ENCODE results near the gene CEND1. TPM values are rescaled to one million over a fixed set of nuclear protein-coding genes. Genes with fewer than 3 reads are reported as not detected.
A peak's percentile ranks its signal among the peaks of the same experiment; 100 is the strongest.

The CEND1 gene
- total and polyA plus RNA-seq, 2 of the 13 experiments (the other 11 are each of a cell fraction or from before 2014, with no cell fraction given), result not detected

DNA sequence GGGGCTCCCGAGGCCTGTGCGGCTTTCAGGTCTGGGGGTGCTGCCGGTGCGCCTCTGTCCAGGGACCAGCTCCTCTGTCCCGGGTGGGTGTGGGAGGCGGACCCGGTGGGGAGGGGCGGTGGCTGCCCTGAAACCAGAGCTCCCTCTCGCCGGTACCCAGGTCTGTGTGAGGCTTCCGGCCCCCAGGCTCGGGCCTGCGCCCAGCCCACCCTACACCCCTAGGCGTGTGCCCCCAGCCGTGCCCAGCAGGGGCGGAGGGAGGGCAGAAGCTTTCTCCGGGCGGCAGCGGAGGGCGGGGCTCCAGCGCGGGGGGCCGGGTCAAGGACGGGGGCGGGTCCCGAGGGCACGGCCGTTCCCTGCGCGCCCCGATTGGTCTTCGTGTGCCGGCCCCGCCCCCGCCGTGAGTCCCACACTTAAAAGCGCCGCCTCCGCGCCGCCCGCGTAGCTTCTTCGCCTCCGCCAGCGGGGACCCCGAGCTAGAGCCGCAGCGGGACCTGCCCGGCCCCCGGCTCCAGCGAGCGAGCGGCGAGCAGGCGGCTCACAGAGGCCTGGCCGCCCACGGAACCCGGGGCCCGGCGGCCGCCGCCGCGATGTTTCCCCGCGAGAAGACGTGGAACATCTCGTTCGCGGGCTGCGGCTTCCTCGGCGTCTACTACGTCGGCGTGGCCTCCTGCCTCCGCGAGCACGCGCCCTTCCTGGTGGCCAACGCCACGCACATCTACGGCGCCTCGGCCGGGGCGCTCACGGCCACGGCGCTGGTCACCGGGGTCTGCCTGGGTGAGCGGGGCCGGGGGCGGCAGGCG, 29.4 kb upstream of the CEND1 start:
- Histone ChIP-seq H3K9ac (ENCODE audit: insufficient read depth, low read depth, low read length) (peak overlapping the region; percentile 92), H3K4me1 (ENCODE audit: insufficient read depth, low read length) (peaks cover 24% of the 10 kb centered on the region), H3K9me3 (ENCODE audit: low read length) (no peaks in the 10 kb centered on the region), H3K79me2 (ENCODE audit: insufficient read depth, low read length) (peaks cover 20% of the 10 kb centered on the region), H3K36me3 (replicated peaks in 1 of 2; ENCODE audit: control insufficient read depth in 1 of 2, insufficient read depth in 2 of 2, low read length in 2 of 2) (peaks cover 7 to 13% of the 10 kb centered on the region in 2 experiments; a peak in 4 of 5 replicates), H3K27me3 (ENCODE audit: control insufficient read depth in 1 of 2, insufficient read depth in 2 of 2, low read length in 2 of 2) (no peaks in the 10 kb centered on the region; a peak in 1 of 5 replicates), H3K4me3 (replicated peaks in 1 of 3; ENCODE audit: insufficient read depth in 1 of 3, low read depth in 2 of 3, low read length in 3 of 3) (peak overlapping the region; percentile 80 to 98 (median 94)), H2AFZ (ENCODE audit: low read length) (no peak overlapping the region), H3K27ac (ENCODE audit: extremely low read length, insufficient read depth, low read length) (peak overlapping the region; percentile 92), H3K4me2 (ENCODE audit: low read depth, low read length) (peak overlapping the region; percentile 98), H4K20me1 (ENCODE audit: insufficient read depth, low read length) (peaks cover 20% of the 10 kb centered on the region)
- FAIRE-seq, result no peak
- ChIA-PET CTCF (ENCODE audit: low intra/inter-chr PET ratio, low total read pairs) (no interaction called here), POLR2A (interaction anchor here (0.7 to 9.2 kb wide), 27 partner anchors 9 to 443 kb away, joined by 3 to 264 read pairs (median 5); partner anchors contain the start of genes CD151, CHID1, CRACR2B and DEAF1)
- peak; percentile 77 for DNase-seq (ENCODE audit: low spot score)
- no TSS peak for BruUV-seq (replicated peaks)
- peak; percentile 61 for ATAC-seq
- intact Hi-C loops (cut with micrococcal nuclease; ENCODE audit: unreplicated experiment) (no loop called here), in situ Hi-C loops (cut with HindIII; ENCODE audit: extremely low pct_ligation_motif_present, low pct_unique_long_range_greater_than_20kb) (no loop called here)
- WGBS (ENCODE audit: low lambda C conversion rate), result 3% methylated on average over 14 of the region's 96 CpGs
- TF ChIP-seq, protein P1, sequence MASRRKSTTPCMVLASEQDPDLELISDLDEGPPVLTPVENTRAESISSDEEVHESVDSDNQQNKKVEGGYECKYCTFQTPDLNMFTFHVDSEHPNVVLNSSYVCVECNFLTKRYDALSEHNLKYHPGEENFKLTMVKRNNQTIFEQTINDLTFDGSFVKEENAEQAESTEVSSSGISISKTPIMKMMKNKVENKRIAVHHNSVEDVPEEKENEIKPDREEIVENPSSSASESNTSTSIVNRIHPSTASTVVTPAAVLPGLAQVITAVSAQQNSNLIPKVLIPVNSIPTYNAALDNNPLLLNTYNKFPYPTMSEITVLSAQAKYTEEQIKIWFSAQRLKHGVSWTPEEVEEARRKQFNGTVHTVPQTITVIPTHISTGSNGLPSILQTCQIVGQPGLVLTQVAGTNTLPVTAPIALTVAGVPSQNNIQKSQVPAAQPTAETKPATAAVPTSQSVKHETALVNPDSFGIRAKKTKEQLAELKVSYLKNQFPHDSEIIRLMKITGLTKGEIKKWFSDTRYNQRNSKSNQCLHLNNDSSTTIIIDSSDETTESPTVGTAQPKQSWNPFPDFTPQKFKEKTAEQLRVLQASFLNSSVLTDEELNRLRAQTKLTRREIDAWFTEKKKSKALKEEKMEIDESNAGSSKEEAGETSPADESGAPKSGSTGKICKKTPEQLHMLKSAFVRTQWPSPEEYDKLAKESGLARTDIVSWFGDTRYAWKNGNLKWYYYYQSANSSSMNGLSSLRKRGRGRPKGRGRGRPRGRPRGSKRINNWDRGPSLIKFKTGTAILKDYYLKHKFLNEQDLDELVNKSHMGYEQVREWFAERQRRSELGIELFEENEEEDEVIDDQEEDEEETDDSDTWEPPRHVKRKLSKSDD (CRISPR knock-in tag; IDR thresholded peaks at IDR 0.05; ENCODE audit: low read depth), result 0 out of 2 replicates have a peak, but pooled peaks have one; percentile 17
- 0 out of 2 replicates have a peak, but pooled peaks have one; percentile 76 for TF ChIP-seq ARID2 (CRISPR knock-in tag; IDR thresholded peaks at IDR 0.05; ENCODE audit: borderline replicate concordance)
- TF ChIP-seq ZFX (CRISPR knock-in tag; IDR thresholded peaks at IDR 0.05; ENCODE audit: low read depth), result peak; percentile 88
- TF ChIP-seq KDM5B (CRISPR knock-in tag; IDR thresholded peaks at IDR 0.05; ENCODE audit: borderline replicate concordance), result peak; percentile 38; the same call in 1 of the 2 replicates
- no peak for TF ChIP-seq GZF1 (CRISPR knock-in tag; IDR thresholded peaks at IDR 0.05)
- peak in 1 of 2 experiments; percentile 42; a peak in 2 of 4 replicates for TF ChIP-seq KLF16 (CRISPR knock-in tag; IDR thresholded peaks at IDR 0.05)
- TF ChIP-seq, protein P2, sequence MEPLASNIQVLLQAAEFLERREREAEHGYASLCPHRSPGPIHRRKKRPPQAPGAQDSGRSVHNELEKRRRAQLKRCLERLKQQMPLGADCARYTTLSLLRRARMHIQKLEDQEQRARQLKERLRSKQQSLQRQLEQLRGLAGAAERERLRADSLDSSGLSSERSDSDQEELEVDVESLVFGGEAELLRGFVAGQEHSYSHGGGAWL (CRISPR knock-in tag; IDR thresholded peaks at IDR 0.05), result no peak
- TF ChIP-seq ZNF724P (CRISPR knock-in tag; IDR thresholded peaks at IDR 0.05; ENCODE audit: borderline replicate concordance), result 0 out of 2 replicates have a peak, but pooled peaks have one; percentile 62
- peak; percentile 31; the same call in 1 of the 2 replicates for TF ChIP-seq GABPB1 (CRISPR knock-in tag; IDR thresholded peaks at IDR 0.05)
- TF ChIP-seq HNRNPLL (IDR thresholded peaks at IDR 0.05; ENCODE audit: low read depth, low read length, poor library complexity, severe bottlenecking), result peak; percentile 82
- TF ChIP-seq, protein P3, sequence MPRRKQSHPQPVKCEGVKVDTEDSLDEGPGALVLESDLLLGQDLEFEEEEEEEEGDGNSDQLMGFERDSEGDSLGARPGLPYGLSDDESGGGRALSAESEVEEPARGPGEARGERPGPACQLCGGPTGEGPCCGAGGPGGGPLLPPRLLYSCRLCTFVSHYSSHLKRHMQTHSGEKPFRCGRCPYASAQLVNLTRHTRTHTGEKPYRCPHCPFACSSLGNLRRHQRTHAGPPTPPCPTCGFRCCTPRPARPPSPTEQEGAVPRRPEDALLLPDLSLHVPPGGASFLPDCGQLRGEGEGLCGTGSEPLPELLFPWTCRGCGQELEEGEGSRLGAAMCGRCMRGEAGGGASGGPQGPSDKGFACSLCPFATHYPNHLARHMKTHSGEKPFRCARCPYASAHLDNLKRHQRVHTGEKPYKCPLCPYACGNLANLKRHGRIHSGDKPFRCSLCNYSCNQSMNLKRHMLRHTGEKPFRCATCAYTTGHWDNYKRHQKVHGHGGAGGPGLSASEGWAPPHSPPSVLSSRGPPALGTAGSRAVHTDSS (CRISPR knock-in tag; conservative IDR thresholded peaks at IDR 0.05), result 0 out of 2 replicates have a peak, but pooled peaks have one; percentile 31
- no peak; the same call in 1 of the 2 replicates for TF ChIP-seq ZMYM4 (CRISPR knock-in tag; IDR thresholded peaks at IDR 0.05)
- no peak for TF ChIP-seq ZNF230 (CRISPR knock-in tag; IDR thresholded peaks at IDR 0.05)
- TF ChIP-seq, protein P4, sequence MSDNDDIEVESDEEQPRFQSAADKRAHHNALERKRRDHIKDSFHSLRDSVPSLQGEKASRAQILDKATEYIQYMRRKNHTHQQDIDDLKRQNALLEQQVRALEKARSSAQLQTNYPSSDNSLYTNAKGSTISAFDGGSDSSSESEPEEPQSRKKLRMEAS (IDR thresholded peaks at IDR 0.05), result peak; percentile 70
- TF ChIP-seq SALL1 (CRISPR knock-in tag; IDR thresholded peaks at IDR 0.05), result peak; percentile 38; the same call in 1 of the 2 replicates
- no peak for TF ChIP-seq HNRNPH1 (optimal IDR thresholded peaks at IDR 0.05; ENCODE audit: low read depth, low read length)
- TF ChIP-seq ZNF720 (CRISPR knock-in tag; IDR thresholded peaks at IDR 0.05), result no peak
- TF ChIP-seq ZNF331 (CRISPR knock-in tag; IDR thresholded peaks at IDR 0.05), result peak; percentile 20; the same call in 1 of the 2 replicates

Measured in HepG2 (cell line).